B cell (primary cell): ENCODE results near the gene TMEM120A. TPM values are rescaled to one million over a fixed set of nuclear protein-coding genes. Genes with fewer than 3 reads are reported as not detected.
"Not testable (repeated sequence)": the region's sequence is repeated elsewhere in the genome, so short reads cannot be mapped to it uniquely, and the experiment has no call there.

Source experiments
- ATAC-seq: fragments of 200-7000 bp; cut with Tn5 transposase; one replicate; pipeline ENCODE4 v1.10.0; 2021; ENCODE audit warnings: low read depth, mild to moderate bottlenecking, moderate number of reproducible peaks, moderate library complexity
- CTCF ChIA-PET: fragments of 350-600 bp; sonication (Branson Sonifier 250); formaldehyde crosslinking; loops from one replicate; lab custom pipeline; 2021; ENCODE audit warnings: antibody characterized with exemption, inconsistent platforms; lab: Charles Lee
- POLR2A ChIA-PET: fragments of 350-600 bp; sonication (Branson Sonifier 250); formaldehyde crosslinking; loops from one replicate; lab custom pipeline; 2021; ENCODE audit warnings: antibody characterized with exemption; lab: Charles Lee
- DNase-seq: peaks from one replicate; pipeline ENCODE4 v3.0.0; 2013
- H2AFZ ChIP-seq: 2 replicates; pipeline ENCODE4 v1.6.1; 2012; ENCODE audit warnings: mild to moderate bottlenecking, low read depth, low read length; ENCODE audit not compliant: insufficient read depth, poor library complexity, severe bottlenecking
- H3K27ac ChIP-seq, 2 donors: 1 replicate in 1 of 2; 2 replicates in 1 of 2; pipeline ENCODE4 v1.5.1; 2012 to 2013; ENCODE audit warnings: low read length in 2 of 2, mild to moderate bottlenecking in 2 of 2, moderate library complexity in 1 of 2
- H3K27me3 ChIP-seq, 4 experiments: fragments of 200-600 bp in 1 of 4; sonication (generic) in 1 of 4; replicated peaks in 1 of 4; 1 replicate in 2 of 4; 2 replicates in 2 of 4; pipeline versions ENCODE4 v1.6.1 to v1.7.0; 2013 to 2016; ENCODE audit warnings: low read length in 3 of 4, mild to moderate bottlenecking in 2 of 4, mixed read lengths in 1 of 4, moderate library complexity in 1 of 4; ENCODE audit not compliant: insufficient read depth in 4 of 4, control insufficient read depth in 3 of 4; ENCODE audit errors: control extremely low read depth in 1 of 4
- H3K36me3 ChIP-seq, 2 experiments: replicated peaks in 1 of 2; 1 replicate in 1 of 2; 2 replicates in 1 of 2; pipeline versions ENCODE4 v1.6.1 to v1.7.1; 2013; ENCODE audit warnings: low read length in 1 of 2; ENCODE audit not compliant: insufficient read depth in 2 of 2, control insufficient read depth in 1 of 2; ENCODE audit errors: control extremely low read depth in 1 of 2, extremely low read depth in 1 of 2
- H3K4me1 ChIP-seq, 2 donors: fragments of 200-600 bp in 1 of 2; sonication (generic) in 1 of 2; 1 replicate in 1 of 2; 2 replicates in 1 of 2; pipeline versions ENCODE4 v1.5.1 to v1.6.1; 2013 to 2017; ENCODE audit warnings: low read length in 2 of 2; ENCODE audit not compliant: control insufficient read depth in 2 of 2, insufficient read depth in 2 of 2
- H3K4me2 ChIP-seq: replicated peaks from 2 replicates; pipeline ENCODE3; 2012; ENCODE audit warnings: mild to moderate bottlenecking, low read depth, low read length; ENCODE audit not compliant: poor library complexity, severe bottlenecking
- H3K4me3 ChIP-seq, 5 experiments: fragments of 200-600 bp in 1 of 5; sonication (generic) in 1 of 5; 1 replicate in 3 of 5; 2 replicates in 2 of 5; pipeline versions ENCODE4 v1.5.1 to v1.7.0; 2011 to 2016; ENCODE audit warnings: low read length in 4 of 5, mild to moderate bottlenecking in 4 of 5, low read depth in 2 of 5, control low read depth in 1 of 5, moderate library complexity in 1 of 5; ENCODE audit not compliant: insufficient read depth in 1 of 5; ENCODE audit errors: control extremely low read depth in 1 of 5, extremely low read depth in 1 of 5
- H3K79me2 ChIP-seq: fragments of 200-600 bp; sonication (generic); one replicate; pipeline ENCODE4 v1.6.0; 2016; ENCODE audit warnings: low read length; ENCODE audit not compliant: control insufficient read depth, insufficient read depth
- H3K9ac ChIP-seq: fragments of 200-600 bp; sonication (generic); 2 replicates; pipeline ENCODE4 v1.6.1; 2017; ENCODE audit warnings: mild to moderate bottlenecking, low read length, moderate library complexity
- H3K9me3 ChIP-seq, 3 donors: one replicate each; pipeline versions ENCODE4 v1.6.1 to v1.7.1; 2013; ENCODE audit warnings: low read length in 2 of 3; ENCODE audit not compliant: control insufficient read depth in 2 of 3, insufficient read depth in 1 of 3; ENCODE audit errors: control extremely low read depth in 1 of 3
- H4K20me1 ChIP-seq: 2 replicates; pipeline ENCODE4 v1.6.0; 2012; ENCODE audit warnings: mild to moderate bottlenecking, low read length; ENCODE audit not compliant: insufficient read depth, control insufficient read depth, poor library complexity, severe bottlenecking
- H3K27ac Mint-ChIP-seq: one replicate; pipeline ENCODE4 v1.8.0; 2021; ENCODE audit warnings: mixed read lengths
- H3K27me3 Mint-ChIP-seq: one replicate; pipeline ENCODE4 v1.8.0; 2021; ENCODE audit warnings: mixed read lengths
- H3K4me1 Mint-ChIP-seq: one replicate; pipeline ENCODE4 v1.8.0; 2021; ENCODE audit warnings: mixed read lengths
- H3K4me3 Mint-ChIP-seq: one replicate; pipeline ENCODE4 v1.8.0; 2021; ENCODE audit warnings: mixed read lengths
- H3K9me3 Mint-ChIP-seq: one replicate; pipeline ENCODE4 v1.8.0; 2022; ENCODE audit warnings: mixed read lengths; ENCODE audit not compliant: insufficient read depth
- EZH2 ChIP-seq: IDR thresholded peaks from 2 replicates; pipeline ENCODE4 v1.6.1; 2012; ENCODE audit warnings: borderline replicate concordance, low read depth, mild to moderate bottlenecking, moderate library complexity, low read length; ENCODE audit not compliant: insufficient read depth, poor library complexity, severe bottlenecking
- WGBS: methylation state at CpG from one replicate; pipeline ENCODE4 v1.1.5; 2013; ENCODE audit warnings: missing lambda C conversion rate; ENCODE audit not compliant: insufficient coverage; 5-methylcytosine and 5-hydroxymethylcytosine counted together
- intact Hi-C: fragments of 100-400 bp; cut with micrococcal nuclease; formaldehyde crosslinking; loops from one replicate; pipeline ENCODE4 v1.10.0; 2022
- polyA plus RNA-seq: library from polyadenylated mRNA; depleted of rRNA; stranded (reverse); fragments of >200 nt; gene quantifications from 2 replicates; pipeline ENCODE4 v1.2.3, GENCODE V29; 2012
- total RNA-seq, 2 donors: library from RNA; stranded (reverse); fragments of 120-200 nt in 1 of 2; gene quantifications; 1 replicate in 1 of 2; 2 replicates in 1 of 2; pipeline versions ENCODE4 v1.2.3 to v1.2.4, GENCODE V29; 2013 to 2022
- TF ChIP-seq, protein P1 (sequence below): fragments of 200-600 bp; IDR thresholded peaks from one replicate; pipeline ENCODE4 v1.8.0; 2022; ENCODE audit warnings: antibody characterized with exemption, mild to moderate bottlenecking

Gene TMEM120A
- total and polyA plus RNA-seq, 2 donors (not counting 1 experiment from before 2014, with no cell fraction given), result 39.0 to 49.3 TPM

DNA sequence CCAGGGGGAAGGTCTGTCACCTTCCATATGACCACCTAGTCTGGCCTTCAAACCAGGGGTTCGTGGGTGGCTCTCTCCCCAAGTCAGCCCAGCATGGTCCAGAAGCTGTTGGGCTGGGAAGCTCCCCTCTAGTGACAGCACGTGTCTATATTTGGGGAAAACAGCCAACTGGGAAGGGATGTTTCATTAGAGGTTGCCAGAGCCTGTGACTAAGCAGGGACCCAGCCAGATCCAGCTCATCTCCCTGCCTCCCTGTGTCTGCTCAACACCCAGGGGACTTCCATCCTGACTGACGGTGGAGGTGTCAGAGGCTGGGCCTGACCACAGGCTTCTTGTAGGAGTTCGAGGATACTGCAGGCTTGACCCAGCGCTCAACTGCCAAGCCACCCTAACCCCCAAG lies 42.9 kb upstream of the TMEM120A start:
- H3K9me3 ChIP-seq, result no peaks in the 10 kb centered on the region
- H3K27me3 Mint-ChIP-seq, result no peaks in the 10 kb centered on the region
- POLR2A ChIA-PET, result no interaction called here
- H4K20me1 ChIP-seq, result peaks cover 4% of the 10 kb centered on the region
- peaks cover 11% of the 10 kb centered on the region for H3K79me2 ChIP-seq
- no peak overlapping the region for H3K4me2 ChIP-seq
- intact Hi-C loops, result no loop called here
- no peaks in the 10 kb centered on the region for H3K9me3 Mint-ChIP-seq
- CTCF ChIA-PET, result no interaction called here
- peaks cover 2 to 3% of the 10 kb centered on the region in 2 experiments for H3K36me3 ChIP-seq
- H3K27ac ChIP-seq, result no peak overlapping the region
- H3K4me1 Mint-ChIP-seq, result peaks cover 1% of the 10 kb centered on the region
- no peak overlapping the region for H3K4me3 ChIP-seq
- DNase-seq, result no peak
- no peak overlapping the region for H3K4me3 Mint-ChIP-seq
- H3K4me1 ChIP-seq, result no peaks in the 10 kb centered on the region
- ATAC-seq, result no peak
- no peak overlapping the region for H3K9ac ChIP-seq
- no peak overlapping the region for H2AFZ ChIP-seq
- 89% methylated on average over 5 of the region's 5 CpGs for WGBS
- no peak overlapping the region for H3K27ac Mint-ChIP-seq
- no peaks in the 10 kb centered on the region for H3K27me3 ChIP-seq
- TF ChIP-seq EZH2, result no peak
- TF ChIP-seq, protein P1, sequence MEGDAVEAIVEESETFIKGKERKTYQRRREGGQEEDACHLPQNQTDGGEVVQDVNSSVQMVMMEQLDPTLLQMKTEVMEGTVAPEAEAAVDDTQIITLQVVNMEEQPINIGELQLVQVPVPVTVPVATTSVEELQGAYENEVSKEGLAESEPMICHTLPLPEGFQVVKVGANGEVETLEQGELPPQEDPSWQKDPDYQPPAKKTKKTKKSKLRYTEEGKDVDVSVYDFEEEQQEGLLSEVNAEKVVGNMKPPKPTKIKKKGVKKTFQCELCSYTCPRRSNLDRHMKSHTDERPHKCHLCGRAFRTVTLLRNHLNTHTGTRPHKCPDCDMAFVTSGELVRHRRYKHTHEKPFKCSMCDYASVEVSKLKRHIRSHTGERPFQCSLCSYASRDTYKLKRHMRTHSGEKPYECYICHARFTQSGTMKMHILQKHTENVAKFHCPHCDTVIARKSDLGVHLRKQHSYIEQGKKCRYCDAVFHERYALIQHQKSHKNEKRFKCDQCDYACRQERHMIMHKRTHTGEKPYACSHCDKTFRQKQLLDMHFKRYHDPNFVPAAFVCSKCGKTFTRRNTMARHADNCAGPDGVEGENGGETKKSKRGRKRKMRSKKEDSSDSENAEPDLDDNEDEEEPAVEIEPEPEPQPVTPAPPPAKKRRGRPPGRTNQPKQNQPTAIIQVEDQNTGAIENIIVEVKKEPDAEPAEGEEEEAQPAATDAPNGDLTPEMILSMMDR, result no peak

DNA sequence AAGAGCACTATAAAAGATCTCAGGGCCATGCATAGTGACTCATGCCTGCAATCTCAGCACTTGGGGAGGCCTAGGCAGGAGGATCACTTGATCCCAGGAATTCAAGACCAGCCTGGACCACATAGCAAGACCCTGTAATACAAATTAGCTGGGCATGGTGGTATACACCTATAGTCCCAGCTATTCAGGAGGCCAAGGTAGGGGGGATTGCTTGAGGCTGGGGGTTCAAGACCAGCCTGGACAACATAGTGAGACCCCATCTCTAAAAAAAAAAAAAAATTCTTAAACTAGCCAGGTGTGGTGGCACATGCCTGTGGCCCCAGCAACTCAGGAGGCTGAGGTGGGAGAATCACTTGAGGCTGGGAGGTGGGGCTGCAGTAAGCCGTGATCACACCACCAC lies 37.6 kb upstream of the TMEM120A start:
- Histone ChIP-seq H3K9me3 (no peaks in the 10 kb centered on the region), H3K9ac (no peak overlapping the region), H3K79me2 (no peaks in the 10 kb centered on the region), H3K4me1 (no peaks in the 10 kb centered on the region), H2AFZ (no peak overlapping the region), H3K27me3 (no peaks in the 10 kb centered on the region), H3K27ac (no peak overlapping the region), H3K36me3 (peaks cover 0 to 8% of the 10 kb centered on the region in 2 experiments), H3K4me3 (no peak overlapping the region), H3K4me2 (no peak overlapping the region), H4K20me1 (peaks cover 4% of the 10 kb centered on the region)
- Mint-ChIP-seq H3K4me3 (no peak overlapping the region), H3K4me1 (no peaks in the 10 kb centered on the region), H3K27ac (no peak overlapping the region), H3K27me3 (no peaks in the 10 kb centered on the region), H3K9me3 (no peaks in the 10 kb centered on the region)
- no peak for DNase-seq
- WGBS, result 100% methylated on average over 1 of the region's 1 CpG
- no peak for TF ChIP-seq EZH2
- TF ChIP-seq, protein P1, result no peak
- intact Hi-C loops, result no loop called here
- ATAC-seq, result no peak
- ChIA-PET POLR2A (no interaction called here), CTCF (interaction anchor here (1.2 kb wide), 1 partner anchor 12 kb away, joined by 4 read pairs; no protein-coding TSS in a partner anchor)

DNA sequence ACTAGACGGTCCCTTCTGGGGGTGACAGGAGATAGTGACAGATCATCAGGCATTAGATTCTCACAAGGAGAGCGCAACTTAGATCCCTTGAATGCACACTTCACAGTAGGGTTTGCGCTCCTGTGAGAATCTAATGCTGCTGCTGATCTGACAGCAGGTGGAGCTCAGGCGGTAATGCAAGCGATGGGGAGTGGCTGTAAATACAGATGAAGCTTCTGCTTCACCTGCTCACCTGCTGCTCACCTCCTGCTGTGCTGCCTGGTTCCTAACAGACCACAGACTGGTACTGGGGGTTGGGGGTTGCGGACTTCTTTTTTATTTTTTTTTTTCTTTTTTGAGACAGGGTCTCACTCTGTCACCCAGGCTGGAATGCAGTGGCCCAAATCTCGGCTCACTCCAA lies 35.3 kb upstream of the TMEM120A start:
- peaks cover 0 to 12% of the 10 kb centered on the region in 2 experiments for H3K36me3 ChIP-seq
- H4K20me1 ChIP-seq, H3K27ac ChIP-seq, H2AFZ ChIP-seq, H3K4me2 ChIP-seq, H3K4me3 ChIP-seq, H3K27me3 ChIP-seq, H3K9me3 ChIP-seq, H3K4me1 Mint-ChIP-seq, H3K4me3 Mint-ChIP-seq, intact Hi-C loops, H3K4me1 ChIP-seq, H3K9me3 Mint-ChIP-seq, ATAC-seq, H3K79me2 ChIP-seq, H3K27ac Mint-ChIP-seq, CTCF ChIA-PET, POLR2A ChIA-PET, H3K9ac ChIP-seq, DNase-seq, H3K27me3 Mint-ChIP-seq: not testable (repeated sequence)
- 100% methylated on average over 5 of the region's 7 CpGs for WGBS
